IMR-90 (cell line): ENCODE measurements around the gene HERC4. TPM values are rescaled to one million over a fixed set of nuclear protein-coding genes. Genes with fewer than 3 reads are reported as not detected.

Experiments
- ATAC-seq: fragments of 200-7000 bp; cut with Tn5 transposase; 2 replicates; pipeline ENCODE4 v1.9.1; 2020; ENCODE audit warnings: low read depth, mild to moderate bottlenecking, moderate library complexity
- BruUV-seq: library from RNA; stranded (reverse); fragments of 400-500 nt; replicated peaks from 2 replicates; lab custom pipeline; 2021; lab: Mats Ljungman, UMichigan
- CTCF ChIA-PET: fragments of 300-600 bp; formaldehyde crosslinking; extraction: SDS; loops from one replicate; lab custom pipeline; 2021; ENCODE audit warnings: antibody characterized with exemption; lab: Yijun Ruan, JAX
- POLR2A ChIA-PET: fragments of 300-600 bp; sonication (Branson Sonifier 250); formaldehyde crosslinking; loops from one replicate; lab custom pipeline; 2022; ENCODE audit warnings: antibody characterized with exemption; ENCODE audit not compliant: unreplicated experiment; lab: Charles Lee
- DNase-seq: peaks from one replicate; pipeline ENCODE4 v3.0.0; 2013
- H2AFZ ChIP-seq: replicated peaks from 2 replicates; pipeline ENCODE3; 2013; ENCODE audit warnings: low read length, mild to moderate bottlenecking; ENCODE audit not compliant: poor library complexity
- H2AK5ac ChIP-seq: 2 replicates; pipeline ENCODE4 v1.6.1; 2013; ENCODE audit warnings: low read depth, low read length, inconsistent platforms
- H2AK9ac ChIP-seq: replicated peaks from 2 replicates; pipeline ENCODE3; 2013; ENCODE audit warnings: mild to moderate bottlenecking, low read depth, low read length, moderate library complexity; ENCODE audit not compliant: poor library complexity
- H2BK120ac ChIP-seq: 2 replicates; pipeline ENCODE4 v1.6.1; 2013; ENCODE audit warnings: low read depth, low read length, inconsistent platforms
- H2BK15ac ChIP-seq: 3 replicates; pipeline ENCODE4 v1.6.1; 2013; ENCODE audit warnings: low read depth, low read length, inconsistent platforms
- H2BK20ac ChIP-seq: 2 replicates; pipeline ENCODE4 v1.6.1; 2013; ENCODE audit warnings: low read depth, mild to moderate bottlenecking, inconsistent platforms, low read length, moderate library complexity
- H2BK5ac ChIP-seq: 2 replicates; pipeline ENCODE4 v1.6.1; 2013; ENCODE audit warnings: mild to moderate bottlenecking, low read depth, low read length, inconsistent platforms; ENCODE audit not compliant: poor library complexity, severe bottlenecking
- H3K14ac ChIP-seq: replicated peaks from 2 replicates; pipeline ENCODE4 v1.6.1; 2013; ENCODE audit warnings: low read depth, low read length, inconsistent platforms
- H3K18ac ChIP-seq: 2 replicates; pipeline ENCODE4 v1.6.1; 2013; ENCODE audit warnings: low read depth, low read length, control low read depth
- H3K23ac ChIP-seq: 2 replicates; pipeline ENCODE4 v1.6.1; 2013; ENCODE audit warnings: low read depth, low read length, inconsistent platforms
- H3K27ac ChIP-seq: 2 replicates; pipeline ENCODE4 v1.5.1; 2013; ENCODE audit warnings: mild to moderate bottlenecking, control low read depth, low read length; ENCODE audit not compliant: insufficient read depth
- H3K27me3 ChIP-seq: 2 replicates; pipeline ENCODE4 v1.6.1; 2013; ENCODE audit warnings: low read length; ENCODE audit not compliant: control insufficient read depth, insufficient read depth
- H3K36me3 ChIP-seq: 2 replicates; pipeline ENCODE4 v1.6.1; 2013; ENCODE audit warnings: low read length, mixed read lengths; ENCODE audit not compliant: control insufficient read depth, insufficient read depth
- H3K4ac ChIP-seq: 2 replicates; pipeline ENCODE4 v1.6.1; 2013; ENCODE audit warnings: low read depth, low read length, inconsistent platforms
- H3K4me1 ChIP-seq: 2 replicates; pipeline ENCODE4 v1.6.1; 2013; ENCODE audit warnings: low read length, mixed read lengths; ENCODE audit not compliant: control insufficient read depth, insufficient read depth
- H3K4me2 ChIP-seq: 2 replicates; pipeline ENCODE4 v1.6.1; 2013; ENCODE audit warnings: low read depth, mild to moderate bottlenecking, control low read depth, low read length, moderate library complexity
- H3K4me3 ChIP-seq: 2 replicates; pipeline ENCODE4 v1.5.1; 2013; ENCODE audit warnings: low read depth, mild to moderate bottlenecking, control low read depth, low read length, moderate library complexity; ENCODE audit not compliant: insufficient read depth
- H3K56ac ChIP-seq: 2 replicates; pipeline ENCODE4 v1.6.1; 2013; ENCODE audit warnings: low read length, inconsistent platforms; ENCODE audit not compliant: insufficient read depth; ENCODE audit errors: extremely low read depth
- H3K79me1 ChIP-seq, 2 experiments: 2 replicates each; pipeline ENCODE4 v1.6.1; 2013; ENCODE audit warnings: low read length in 2 of 2, inconsistent platforms in 1 of 2, low read depth in 1 of 2
- H3K9ac ChIP-seq: 2 replicates; pipeline ENCODE4 v1.6.1; 2013; ENCODE audit warnings: low read depth, low read length, control low read depth
- H3K9me1 ChIP-seq: 2 replicates; pipeline ENCODE4 v1.6.1; 2013; ENCODE audit warnings: low read length, inconsistent platforms; ENCODE audit not compliant: insufficient read depth
- H3K9me3 ChIP-seq: 2 replicates; pipeline ENCODE4 v1.6.1; 2013; ENCODE audit warnings: low read length; ENCODE audit not compliant: control insufficient read depth, insufficient read depth
- H4K20me1 ChIP-seq: 2 replicates; pipeline ENCODE4 v1.6.1; 2013; ENCODE audit warnings: low read length, inconsistent platforms; ENCODE audit not compliant: insufficient read depth
- H4K5ac ChIP-seq: 2 replicates; pipeline ENCODE4 v1.6.1; 2013; ENCODE audit warnings: mild to moderate bottlenecking, low read depth, low read length, control low read depth
- H4K8ac ChIP-seq, 2 experiments: 2 replicates each; pipeline ENCODE4 v1.6.1; 2013; ENCODE audit warnings: low read depth in 2 of 2, low read length in 2 of 2, control low read depth in 1 of 2, inconsistent platforms in 1 of 2
- H4K91ac ChIP-seq: 2 replicates; pipeline ENCODE4 v1.6.1; 2013; ENCODE audit warnings: low read depth, low read length, inconsistent platforms; ENCODE audit not compliant: insufficient read depth
- BHLHE40 ChIP-seq: fragments of 150-350 bp; IDR thresholded peaks from 2 replicates; pipeline ENCODE4 v1.6.1; 2016; ENCODE audit warnings: mild to moderate bottlenecking, low read depth, low read length
- CEBPB ChIP-seq: IDR thresholded peaks from 2 replicates; pipeline ENCODE4 v1.6.1; 2012; ENCODE audit warnings: low read depth, low read length, improper control_type of control experiment
- CHD1 ChIP-seq: IDR thresholded peaks from 2 replicates; pipeline ENCODE4 v1.6.1; 2012; ENCODE audit warnings: low read depth, low read length, improper control_type of control experiment
- FOS ChIP-seq: fragments of 150-350 bp; IDR thresholded peaks from 2 replicates; pipeline ENCODE4 v1.6.1; 2016; ENCODE audit warnings: low read depth, low read length
- MAFK ChIP-seq: IDR thresholded peaks from 2 replicates; pipeline ENCODE4 v1.6.1; 2012; ENCODE audit warnings: low read depth, low read length, improper control_type of control experiment
- MAZ ChIP-seq: IDR thresholded peaks from 2 replicates; pipeline ENCODE4 v1.6.1; 2012; ENCODE audit warnings: low read depth, mild to moderate bottlenecking, low read length, improper control_type of control experiment, moderate library complexity, borderline replicate concordance
- RFX5 ChIP-seq: IDR thresholded peaks from 2 replicates; pipeline ENCODE4 v1.8.0; 2012; ENCODE audit warnings: low read depth, mild to moderate bottlenecking, low read length, moderate library complexity
- SMC3 ChIP-seq: fragments of 150-350 bp; IDR thresholded peaks from 2 replicates; pipeline ENCODE4 v1.6.1; 2016; ENCODE audit warnings: low read depth, mild to moderate bottlenecking, antibody characterized with exemption, low read length, moderate library complexity
- whole genome bisulfite sequencing, 2 experiments: methylation state at CpG; one replicate each; pipeline versions ENCODE4 v1.1.5 to v1.1.7; 2013; ENCODE audit warnings: missing lambda C conversion rate in 2 of 2; ENCODE audit not compliant: insufficient read length in 1 of 2; ENCODE audit errors: extremely low coverage in 2 of 2; 5-methylcytosine and 5-hydroxymethylcytosine counted together
- dilution Hi-C: fragments of 300-500 bp; cut with HindIII; formaldehyde crosslinking; loops from one replicate; pipeline ENCODE4 v1.14.3; 2018; ENCODE audit warnings: low sequenced_read_pairs; ENCODE audit not compliant: unreplicated experiment
- in situ Hi-C: fragments of 300-500 bp; cut with MboI; formaldehyde crosslinking; loops from 3 replicates; pipeline ENCODE4 v1.14.3; 2019; ENCODE audit warnings: low sequenced_read_pairs, inconsistent platforms, mixed read lengths
- intact Hi-C: fragments of 100-400 bp; cut with micrococcal nuclease; formaldehyde crosslinking; loops from 2 replicates; pipeline ENCODE4 v1.10.0; 2022
- polyA plus RNA-seq, 3 experiments: library from polyadenylated mRNA; depleted of rRNA; stranded (reverse); fragments of >200 nt; gene quantifications; 2 replicates each; pipeline ENCODE4 v1.2.3, GENCODE V29; 2012; ENCODE audit warnings: low replicate concordance in 1 of 3
- total RNA-seq: library from RNA; depleted of rRNA; stranded (reverse); fragments of >200 nt; gene quantifications from 2 replicates; pipeline ENCODE4 v1.2.3, GENCODE V29; 2012
- TF ChIP-seq, protein P1 (sequence below): fragments of 150-350 bp; IDR thresholded peaks from 2 replicates; pipeline ENCODE4 v1.6.1; 2016; ENCODE audit warnings: low read depth, mild to moderate bottlenecking, low read length, moderate library complexity, borderline replicate concordance
- TF ChIP-seq, protein P2 (sequence below): fragments of 150-350 bp; IDR thresholded peaks from 2 replicates; pipeline ENCODE4 v1.6.1; 2017; ENCODE audit warnings: mild to moderate bottlenecking, antibody characterized with exemption, low read length, low read depth

Gene HERC4
- total and polyA plus RNA-seq, 2 of the 4 experiments (the other 2 are of a cell fraction), result 66.6 to 92.8 TPM

DNA sequence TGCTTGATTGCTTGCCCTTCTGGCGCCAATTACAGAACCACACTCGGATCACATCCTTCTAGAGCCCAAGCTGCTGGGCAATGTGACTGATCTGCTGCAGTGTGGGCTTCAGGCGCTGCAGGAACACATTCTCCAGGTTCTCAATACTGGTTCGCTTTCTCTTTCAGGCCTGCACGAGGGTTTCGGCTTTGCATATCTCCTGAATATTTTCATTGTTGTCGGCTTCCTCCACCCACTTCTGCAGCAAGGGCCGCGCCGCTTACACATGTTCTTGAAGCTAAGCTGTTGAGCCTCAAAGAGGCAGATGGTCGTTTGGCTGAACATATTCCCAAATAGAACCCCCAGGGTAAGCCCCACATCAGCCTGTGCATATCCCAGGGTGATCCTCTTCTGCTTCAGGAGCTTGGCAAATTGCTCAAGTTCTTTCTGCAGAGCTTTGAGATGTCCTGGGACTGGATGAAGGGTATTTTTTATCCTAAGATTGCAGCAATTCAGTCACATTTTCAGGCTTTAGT lies 64.6 kb downstream of the HERC4 start:
- H2AK9ac ChIP-seq, result no peak overlapping the region
- POLR2A ChIA-PET, result no interaction called here
- no peak overlapping the region for H3K14ac ChIP-seq

More for the DNA sequence above, 64.6 kb downstream of the HERC4 start:
- Histone ChIP-seq H2AK5ac (no peak overlapping the region), H2BK15ac (no peak overlapping the region), H3K4me2 (no peak overlapping the region), H3K4ac (no peak overlapping the region), H3K18ac (no peak overlapping the region), H3K56ac (no peak overlapping the region), H2BK120ac (no peak overlapping the region), H2AFZ (no peak overlapping the region), H3K27ac (no peak overlapping the region), H2BK20ac (no peak overlapping the region), H4K8ac (no peak overlapping the region), H3K9me1 (0 out of 2 replicates have a peak, but pooled peaks cover 4% of the 10 kb centered on the region), H4K5ac (no peak overlapping the region), H3K9me3 (no peaks in the 10 kb centered on the region), H2BK5ac (no peak overlapping the region), H3K36me3 (peaks cover 22% of the 10 kb centered on the region), H3K4me1 (0 out of 2 replicates have a peak, but pooled peaks cover 2% of the 10 kb centered on the region), H3K27me3 (no peaks in the 10 kb centered on the region), H3K79me1 (peaks cover 47 to 50% of the 10 kb centered on the region in 2 experiments), H4K91ac (no peak overlapping the region), H3K4me3 (no peak overlapping the region), H3K23ac (no peak overlapping the region), H3K9ac (no peak overlapping the region), H4K20me1 (no peaks in the 10 kb centered on the region)
- ATAC-seq (no peak), DNase-seq (no peak)
- no peak for TF ChIP-seq MAZ
- no peak for TF ChIP-seq SMC3
- no peak for TF ChIP-seq FOS
- no peak for TF ChIP-seq BHLHE40
- no peak for TF ChIP-seq CEBPB
- TF ChIP-seq MAFK, result no peak
- TF ChIP-seq CHD1, result no peak
- TF ChIP-seq RFX5, result no peak
- TF ChIP-seq, protein P1, sequence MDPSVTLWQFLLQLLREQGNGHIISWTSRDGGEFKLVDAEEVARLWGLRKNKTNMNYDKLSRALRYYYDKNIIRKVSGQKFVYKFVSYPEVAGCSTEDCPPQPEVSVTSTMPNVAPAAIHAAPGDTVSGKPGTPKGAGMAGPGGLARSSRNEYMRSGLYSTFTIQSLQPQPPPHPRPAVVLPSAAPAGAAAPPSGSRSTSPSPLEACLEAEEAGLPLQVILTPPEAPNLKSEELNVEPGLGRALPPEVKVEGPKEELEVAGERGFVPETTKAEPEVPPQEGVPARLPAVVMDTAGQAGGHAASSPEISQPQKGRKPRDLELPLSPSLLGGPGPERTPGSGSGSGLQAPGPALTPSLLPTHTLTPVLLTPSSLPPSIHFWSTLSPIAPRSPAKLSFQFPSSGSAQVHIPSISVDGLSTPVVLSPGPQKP, result no peak
- TF ChIP-seq, protein P2, sequence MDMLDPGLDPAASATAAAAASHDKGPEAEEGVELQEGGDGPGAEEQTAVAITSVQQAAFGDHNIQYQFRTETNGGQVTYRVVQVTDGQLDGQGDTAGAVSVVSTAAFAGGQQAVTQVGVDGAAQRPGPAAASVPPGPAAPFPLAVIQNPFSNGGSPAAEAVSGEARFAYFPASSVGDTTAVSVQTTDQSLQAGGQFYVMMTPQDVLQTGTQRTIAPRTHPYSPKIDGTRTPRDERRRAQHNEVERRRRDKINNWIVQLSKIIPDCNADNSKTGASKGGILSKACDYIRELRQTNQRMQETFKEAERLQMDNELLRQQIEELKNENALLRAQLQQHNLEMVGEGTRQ, result no peak
- CTCF ChIA-PET, result no interaction called here
- dilution Hi-C loops, result no loop called here
- in situ Hi-C loops, result no loop called here
- no TSS peak for BruUV-seq
- intact Hi-C loops, result no loop called here
- WGBS, 2 experiments, result 95% methylated on average over 4 of the region's 11 CpGs; no CpG with 5 or more reads in 1 of the 2 experiments
